IMR-90 (cell line): ENCODE measurements around the gene FGF12. TPM values are rescaled to one million over a fixed set of nuclear protein-coding genes. Genes with fewer than 3 reads are reported as not detected.

Experiments
- ATAC-seq: fragments of 200-7000 bp; cut with Tn5 transposase; 2 replicates; pipeline ENCODE4 v1.9.1; 2020; ENCODE audit warnings: low read depth, mild to moderate bottlenecking, moderate library complexity
- BruUV-seq: library from RNA; stranded (reverse); fragments of 400-500 nt; replicated peaks from 2 replicates; lab custom pipeline; 2021; lab: Mats Ljungman, UMichigan
- CTCF ChIA-PET: fragments of 300-600 bp; formaldehyde crosslinking; extraction: SDS; loops from one replicate; lab custom pipeline; 2021; ENCODE audit warnings: antibody characterized with exemption; lab: Yijun Ruan, JAX
- POLR2A ChIA-PET: fragments of 300-600 bp; sonication (Branson Sonifier 250); formaldehyde crosslinking; loops from one replicate; lab custom pipeline; 2022; ENCODE audit warnings: antibody characterized with exemption; ENCODE audit not compliant: unreplicated experiment; lab: Charles Lee
- DNase-seq: peaks from one replicate; pipeline ENCODE4 v3.0.0; 2013
- H2AFZ ChIP-seq: replicated peaks from 2 replicates; pipeline ENCODE3; 2013; ENCODE audit warnings: low read length, mild to moderate bottlenecking; ENCODE audit not compliant: poor library complexity
- H2AK5ac ChIP-seq: 2 replicates; pipeline ENCODE4 v1.6.1; 2013; ENCODE audit warnings: low read depth, low read length, inconsistent platforms
- H2AK9ac ChIP-seq: replicated peaks from 2 replicates; pipeline ENCODE3; 2013; ENCODE audit warnings: mild to moderate bottlenecking, low read depth, low read length, moderate library complexity; ENCODE audit not compliant: poor library complexity
- H2BK120ac ChIP-seq: 2 replicates; pipeline ENCODE4 v1.6.1; 2013; ENCODE audit warnings: low read depth, low read length, inconsistent platforms
- H2BK15ac ChIP-seq: 3 replicates; pipeline ENCODE4 v1.6.1; 2013; ENCODE audit warnings: low read depth, low read length, inconsistent platforms
- H2BK20ac ChIP-seq: 2 replicates; pipeline ENCODE4 v1.6.1; 2013; ENCODE audit warnings: low read depth, mild to moderate bottlenecking, inconsistent platforms, low read length, moderate library complexity
- H2BK5ac ChIP-seq: 2 replicates; pipeline ENCODE4 v1.6.1; 2013; ENCODE audit warnings: mild to moderate bottlenecking, low read depth, low read length, inconsistent platforms; ENCODE audit not compliant: poor library complexity, severe bottlenecking
- H3K14ac ChIP-seq: replicated peaks from 2 replicates; pipeline ENCODE4 v1.6.1; 2013; ENCODE audit warnings: low read depth, low read length, inconsistent platforms
- H3K18ac ChIP-seq: 2 replicates; pipeline ENCODE4 v1.6.1; 2013; ENCODE audit warnings: low read depth, low read length, control low read depth
- H3K23ac ChIP-seq: 2 replicates; pipeline ENCODE4 v1.6.1; 2013; ENCODE audit warnings: low read depth, low read length, inconsistent platforms
- H3K27ac ChIP-seq: 2 replicates; pipeline ENCODE4 v1.5.1; 2013; ENCODE audit warnings: mild to moderate bottlenecking, control low read depth, low read length; ENCODE audit not compliant: insufficient read depth
- H3K27me3 ChIP-seq: 2 replicates; pipeline ENCODE4 v1.6.1; 2013; ENCODE audit warnings: low read length; ENCODE audit not compliant: control insufficient read depth, insufficient read depth
- H3K36me3 ChIP-seq: 2 replicates; pipeline ENCODE4 v1.6.1; 2013; ENCODE audit warnings: low read length, mixed read lengths; ENCODE audit not compliant: control insufficient read depth, insufficient read depth
- H3K4ac ChIP-seq: 2 replicates; pipeline ENCODE4 v1.6.1; 2013; ENCODE audit warnings: low read depth, low read length, inconsistent platforms
- H3K4me1 ChIP-seq: 2 replicates; pipeline ENCODE4 v1.6.1; 2013; ENCODE audit warnings: low read length, mixed read lengths; ENCODE audit not compliant: control insufficient read depth, insufficient read depth
- H3K4me2 ChIP-seq: 2 replicates; pipeline ENCODE4 v1.6.1; 2013; ENCODE audit warnings: low read depth, mild to moderate bottlenecking, control low read depth, low read length, moderate library complexity
- H3K4me3 ChIP-seq: 2 replicates; pipeline ENCODE4 v1.5.1; 2013; ENCODE audit warnings: low read depth, mild to moderate bottlenecking, control low read depth, low read length, moderate library complexity; ENCODE audit not compliant: insufficient read depth
- H3K56ac ChIP-seq: 2 replicates; pipeline ENCODE4 v1.6.1; 2013; ENCODE audit warnings: low read length, inconsistent platforms; ENCODE audit not compliant: insufficient read depth; ENCODE audit errors: extremely low read depth
- H3K79me1 ChIP-seq, 2 experiments: 2 replicates each; pipeline ENCODE4 v1.6.1; 2013; ENCODE audit warnings: low read length in 2 of 2, inconsistent platforms in 1 of 2, low read depth in 1 of 2
- H3K9ac ChIP-seq: 2 replicates; pipeline ENCODE4 v1.6.1; 2013; ENCODE audit warnings: low read depth, low read length, control low read depth
- H3K9me1 ChIP-seq: 2 replicates; pipeline ENCODE4 v1.6.1; 2013; ENCODE audit warnings: low read length, inconsistent platforms; ENCODE audit not compliant: insufficient read depth
- H3K9me3 ChIP-seq: 2 replicates; pipeline ENCODE4 v1.6.1; 2013; ENCODE audit warnings: low read length; ENCODE audit not compliant: control insufficient read depth, insufficient read depth
- H4K20me1 ChIP-seq: 2 replicates; pipeline ENCODE4 v1.6.1; 2013; ENCODE audit warnings: low read length, inconsistent platforms; ENCODE audit not compliant: insufficient read depth
- H4K5ac ChIP-seq: 2 replicates; pipeline ENCODE4 v1.6.1; 2013; ENCODE audit warnings: mild to moderate bottlenecking, low read depth, low read length, control low read depth
- H4K8ac ChIP-seq, 2 experiments: 2 replicates each; pipeline ENCODE4 v1.6.1; 2013; ENCODE audit warnings: low read depth in 2 of 2, low read length in 2 of 2, control low read depth in 1 of 2, inconsistent platforms in 1 of 2
- H4K91ac ChIP-seq: 2 replicates; pipeline ENCODE4 v1.6.1; 2013; ENCODE audit warnings: low read depth, low read length, inconsistent platforms; ENCODE audit not compliant: insufficient read depth
- BHLHE40 ChIP-seq: fragments of 150-350 bp; IDR thresholded peaks from 2 replicates; pipeline ENCODE4 v1.6.1; 2016; ENCODE audit warnings: mild to moderate bottlenecking, low read depth, low read length
- CEBPB ChIP-seq: IDR thresholded peaks from 2 replicates; pipeline ENCODE4 v1.6.1; 2012; ENCODE audit warnings: low read depth, low read length, improper control_type of control experiment
- CHD1 ChIP-seq: IDR thresholded peaks from 2 replicates; pipeline ENCODE4 v1.6.1; 2012; ENCODE audit warnings: low read depth, low read length, improper control_type of control experiment
- CTCF ChIP-seq: conservative IDR thresholded peaks from 2 replicates; pipeline ENCODE4 v1.5.1; 2012; ENCODE audit warnings: mild to moderate bottlenecking, low read depth, low read length, improper control_type of control experiment
- ELK1 ChIP-seq: fragments of 150-350 bp; IDR thresholded peaks from 2 replicates; pipeline ENCODE4 v1.6.1; 2016; ENCODE audit warnings: low read depth, mild to moderate bottlenecking, low read length, moderate library complexity, borderline replicate concordance
- FOS ChIP-seq: fragments of 150-350 bp; IDR thresholded peaks from 2 replicates; pipeline ENCODE4 v1.6.1; 2016; ENCODE audit warnings: low read depth, low read length
- MAFK ChIP-seq: IDR thresholded peaks from 2 replicates; pipeline ENCODE4 v1.6.1; 2012; ENCODE audit warnings: low read depth, low read length, improper control_type of control experiment
- MAZ ChIP-seq: IDR thresholded peaks from 2 replicates; pipeline ENCODE4 v1.6.1; 2012; ENCODE audit warnings: low read depth, mild to moderate bottlenecking, low read length, improper control_type of control experiment, moderate library complexity, borderline replicate concordance
- MXI1 ChIP-seq: IDR thresholded peaks from 2 replicates; pipeline ENCODE4 v1.6.1; 2012; ENCODE audit warnings: low read depth, mild to moderate bottlenecking, low read length, moderate library complexity, borderline replicate concordance
- NFE2L2 ChIP-seq: fragments of 150-350 bp; IDR thresholded peaks from 2 replicates; pipeline ENCODE4 v1.6.1; 2016; ENCODE audit warnings: low read depth, mild to moderate bottlenecking, low read length
- POLR2A ChIP-seq: IDR thresholded peaks from 2 replicates; pipeline ENCODE4 v1.6.1; 2012; ENCODE audit warnings: mild to moderate bottlenecking, low read depth, low read length
- RAD21 ChIP-seq: IDR thresholded peaks from 2 replicates; pipeline ENCODE4 v1.6.1; 2012; ENCODE audit warnings: low read length, improper control_type of control experiment
- RCOR1 ChIP-seq: IDR thresholded peaks from 2 replicates; pipeline ENCODE4 v1.6.1; 2012; ENCODE audit warnings: mild to moderate bottlenecking, low read length, improper control_type of control experiment; ENCODE audit not compliant: insufficient replicate concordance
- RFX5 ChIP-seq: IDR thresholded peaks from 2 replicates; pipeline ENCODE4 v1.8.0; 2012; ENCODE audit warnings: low read depth, mild to moderate bottlenecking, low read length, moderate library complexity
- SMC3 ChIP-seq: fragments of 150-350 bp; IDR thresholded peaks from 2 replicates; pipeline ENCODE4 v1.6.1; 2016; ENCODE audit warnings: low read depth, mild to moderate bottlenecking, antibody characterized with exemption, low read length, moderate library complexity
- USF2 ChIP-seq: fragments of 150-350 bp; IDR thresholded peaks from 2 replicates; pipeline ENCODE4 v1.6.1; 2017; ENCODE audit warnings: mild to moderate bottlenecking, antibody characterized with exemption, low read length, low read depth
- WGBS, 2 experiments: methylation state at CpG; one replicate each; pipeline versions ENCODE4 v1.1.5 to v1.1.7; 2013; ENCODE audit warnings: missing lambda C conversion rate in 2 of 2; ENCODE audit not compliant: insufficient read length in 1 of 2; ENCODE audit errors: extremely low coverage in 2 of 2; 5-methylcytosine and 5-hydroxymethylcytosine counted together
- dilution Hi-C: fragments of 300-500 bp; cut with HindIII; formaldehyde crosslinking; loops from one replicate; pipeline ENCODE4 v1.14.3; 2018; ENCODE audit warnings: low sequenced_read_pairs; ENCODE audit not compliant: unreplicated experiment
- in situ Hi-C: fragments of 300-500 bp; cut with MboI; formaldehyde crosslinking; loops from 3 replicates; pipeline ENCODE4 v1.14.3; 2019; ENCODE audit warnings: low sequenced_read_pairs, inconsistent platforms, mixed read lengths
- intact Hi-C: fragments of 100-400 bp; cut with micrococcal nuclease; formaldehyde crosslinking; loops from 2 replicates; pipeline ENCODE4 v1.10.0; 2022
- polyA plus RNA-seq, 3 experiments: library from polyadenylated mRNA; depleted of rRNA; stranded (reverse); fragments of >200 nt; gene quantifications; 2 replicates each; pipeline ENCODE4 v1.2.3, GENCODE V29; 2012; ENCODE audit warnings: low replicate concordance in 1 of 3
- total RNA-seq: library from RNA; depleted of rRNA; stranded (reverse); fragments of >200 nt; gene quantifications from 2 replicates; pipeline ENCODE4 v1.2.3, GENCODE V29; 2012

The FGF12 gene
- total and polyA plus RNA-seq, 2 of the 4 experiments (the other 2 are of a cell fraction), result not detected

- Histone ChIP-seq H2BK20ac (no peak overlapping the region), H3K9ac (no peak overlapping the region), H3K4me3 (no peak overlapping the region), H3K9me3 (peaks cover 10% of the 10 kb centered on the region), H3K4me1 (no peaks in the 10 kb centered on the region), H3K4ac (no peak overlapping the region), H3K14ac (no peak overlapping the region), H3K18ac (no peak overlapping the region), H3K23ac (no peak overlapping the region), H2BK120ac (no peak overlapping the region), H2AK5ac (no peak overlapping the region), H3K36me3 (no peaks in the 10 kb centered on the region), H3K79me1 (no peaks in the 10 kb centered on the region), H2AFZ (no peak overlapping the region), H4K8ac (no peak overlapping the region), H2AK9ac (no peak overlapping the region), H4K20me1 (no peaks in the 10 kb centered on the region), H3K9me1 (no peaks in the 10 kb centered on the region), H3K4me2 (no peak overlapping the region), H2BK15ac (no peak overlapping the region), H2BK5ac (no peak overlapping the region), H3K27me3 (no peaks in the 10 kb centered on the region), H3K56ac (no peak overlapping the region), H4K5ac (no peak overlapping the region), H4K91ac (no peak overlapping the region), H3K27ac (no peak overlapping the region)
- no peak for ATAC-seq
- intact Hi-C loops, result no loop called here
- POLR2A ChIA-PET, result no interaction called here
- CTCF ChIA-PET, result no interaction called here
- no TSS peak for BruUV-seq
- DNase-seq, result peak; percentile 1
- dilution Hi-C loops, result no loop called here
- in situ Hi-C loops, result no loop called here
- TF ChIP-seq SMC3 (no peak), POLR2A (no peak), ELK1 (no peak), FOS (no peak), MXI1 (no peak), RAD21 (no peak), USF2 (no peak), CHD1 (no peak), MAZ (no peak), RFX5 (no peak), MAFK (no peak), NFE2L2 (no peak), RCOR1 (no peak), BHLHE40 (no peak), CTCF (no peak), CEBPB (no peak)
- no CpG with 5 or more reads among the region's 1 CpG for WGBS, 2 experiments
These were observed 635.5 kb downstream of the FGF12 start for GRCh38 chr3:192091831-192092230.
